ENCODE results near the gene GNA12. TPM values are rescaled to one million over a fixed set of nuclear protein-coding genes. Genes with fewer than 3 reads are reported as not detected.

Gene GNA12
- total RNA-seq, 4 donors from 2014 or later = 23.3 to 30.5 (median 28.7) TPM

- TF ChIP-seq CTCF (IDR thresholded peaks at IDR 0.05; ENCODE audit: low read depth) = no peak
These were observed 118.7 kb downstream of the GNA12 start for GRCh38 chr7:2725178-2726105.

GRCh38 chr7:2724453-2725177 is 119.5 kb downstream of the GNA12 start:
- no peak for TF ChIP-seq CTCF (IDR thresholded peaks at IDR 0.05; ENCODE audit: low read depth)

- no peak for TF ChIP-seq CTCF (IDR thresholded peaks at IDR 0.05; ENCODE audit: low read depth)
These were observed 120.8 kb downstream of the GNA12 start for GRCh38 chr7:2723138-2723850.

GRCh38 chr7:2722591-2722990 is 121.5 kb downstream of the GNA12 start:
- no peak for TF ChIP-seq CTCF (IDR thresholded peaks at IDR 0.05; ENCODE audit: low read depth)

- TF ChIP-seq CTCF (IDR thresholded peaks at IDR 0.05; ENCODE audit: low read depth) = no peak
These were observed 122.3 kb downstream of the GNA12 start for GRCh38 chr7:2721842-2722241.

GRCh38 chr7:2720024-2720423 is 124.1 kb downstream of the GNA12 start:
- no peak for TF ChIP-seq CTCF (IDR thresholded peaks at IDR 0.05; ENCODE audit: low read depth)

- no peak for TF ChIP-seq CTCF (IDR thresholded peaks at IDR 0.05; ENCODE audit: low read depth)
These were observed 125.1 kb downstream of the GNA12 start for GRCh38 chr7:2719007-2719406.
